ENCODE results near the gene ABCC9. TPM values are rescaled to one million over a fixed set of nuclear protein-coding genes. Genes with fewer than 3 reads are reported as not detected.

The ABCC9 gene
- polyA plus RNA-seq, 1 of the 3 experiments (the other 2 are of a cell fraction) = 0.02 TPM

DNA sequence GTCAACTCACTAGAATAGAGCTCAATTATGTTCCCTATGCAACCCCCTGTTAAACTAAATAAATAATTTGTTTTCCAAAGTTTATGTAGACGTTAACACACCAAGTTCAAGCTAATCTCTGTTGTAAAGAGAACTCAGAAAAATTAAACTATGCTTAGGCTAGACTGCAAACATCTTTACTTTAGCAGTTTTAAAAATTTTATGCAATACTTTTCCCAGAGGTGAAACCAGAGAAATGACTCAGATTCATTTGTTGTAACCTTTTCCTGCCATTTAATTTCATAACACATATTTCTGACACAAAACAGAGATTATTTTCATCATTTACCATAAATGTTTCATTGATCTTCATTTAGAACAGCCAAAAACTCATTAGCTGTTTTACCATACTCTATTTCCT, 27.4 kb downstream of the ABCC9 start:
- TF ChIP-seq, protein P1, sequence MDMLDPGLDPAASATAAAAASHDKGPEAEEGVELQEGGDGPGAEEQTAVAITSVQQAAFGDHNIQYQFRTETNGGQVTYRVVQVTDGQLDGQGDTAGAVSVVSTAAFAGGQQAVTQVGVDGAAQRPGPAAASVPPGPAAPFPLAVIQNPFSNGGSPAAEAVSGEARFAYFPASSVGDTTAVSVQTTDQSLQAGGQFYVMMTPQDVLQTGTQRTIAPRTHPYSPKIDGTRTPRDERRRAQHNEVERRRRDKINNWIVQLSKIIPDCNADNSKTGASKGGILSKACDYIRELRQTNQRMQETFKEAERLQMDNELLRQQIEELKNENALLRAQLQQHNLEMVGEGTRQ (IDR thresholded peaks at IDR 0.05; ENCODE audit: borderline replicate concordance, low read depth, low read length) = no peak
- TF ChIP-seq POLR2AphosphoS5 (IDR thresholded peaks at IDR 0.05; ENCODE audit: low read depth, low read length) (no peak), RCOR1 (IDR thresholded peaks at IDR 0.05; ENCODE audit: low read length) (no peak), MEF2A (IDR thresholded peaks at IDR 0.05; ENCODE audit: borderline replicate concordance, low read depth) (no peak), EZH2phosphoT487 (IDR thresholded peaks at IDR 0.05; ENCODE audit: borderline replicate concordance, low read depth) (no peak), EP300 (IDR thresholded peaks at IDR 0.05; ENCODE audit: borderline replicate concordance in 1 of 2, low read depth in 1 of 2, low read length in 1 of 2) (no peak), RAD21 (IDR thresholded peaks at IDR 0.05; ENCODE audit: low read length) (no peak), TEAD4 (IDR thresholded peaks at IDR 0.05; ENCODE audit: borderline replicate concordance, insufficient read depth) (no peak), GABPA (IDR thresholded peaks at IDR 0.05; ENCODE audit: low read depth) (no peak), SIN3A (IDR thresholded peaks at IDR 0.05; ENCODE audit: borderline replicate concordance, low read depth, low read length) (no peak), TCF12 (IDR thresholded peaks at IDR 0.05) (no peak), NRF1 (IDR thresholded peaks at IDR 0.05; ENCODE audit: low read depth, low read length) (no peak), ELF1 (IDR thresholded peaks at IDR 0.05) (no peak), RFX5 (IDR thresholded peaks at IDR 0.05; ENCODE audit: low read length) (no peak)
- TF ChIP-seq, protein P2, sequence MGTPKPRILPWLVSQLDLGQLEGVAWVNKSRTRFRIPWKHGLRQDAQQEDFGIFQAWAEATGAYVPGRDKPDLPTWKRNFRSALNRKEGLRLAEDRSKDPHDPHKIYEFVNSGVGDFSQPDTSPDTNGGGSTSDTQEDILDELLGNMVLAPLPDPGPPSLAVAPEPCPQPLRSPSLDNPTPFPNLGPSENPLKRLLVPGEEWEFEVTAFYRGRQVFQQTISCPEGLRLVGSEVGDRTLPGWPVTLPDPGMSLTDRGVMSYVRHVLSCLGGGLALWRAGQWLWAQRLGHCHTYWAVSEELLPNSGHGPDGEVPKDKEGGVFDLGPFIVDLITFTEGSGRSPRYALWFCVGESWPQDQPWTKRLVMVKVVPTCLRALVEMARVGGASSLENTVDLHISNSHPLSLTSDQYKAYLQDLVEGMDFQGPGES (IDR thresholded peaks at IDR 0.05; ENCODE audit: low read depth, low read length) = no peak
- TF ChIP-seq, protein P3, sequence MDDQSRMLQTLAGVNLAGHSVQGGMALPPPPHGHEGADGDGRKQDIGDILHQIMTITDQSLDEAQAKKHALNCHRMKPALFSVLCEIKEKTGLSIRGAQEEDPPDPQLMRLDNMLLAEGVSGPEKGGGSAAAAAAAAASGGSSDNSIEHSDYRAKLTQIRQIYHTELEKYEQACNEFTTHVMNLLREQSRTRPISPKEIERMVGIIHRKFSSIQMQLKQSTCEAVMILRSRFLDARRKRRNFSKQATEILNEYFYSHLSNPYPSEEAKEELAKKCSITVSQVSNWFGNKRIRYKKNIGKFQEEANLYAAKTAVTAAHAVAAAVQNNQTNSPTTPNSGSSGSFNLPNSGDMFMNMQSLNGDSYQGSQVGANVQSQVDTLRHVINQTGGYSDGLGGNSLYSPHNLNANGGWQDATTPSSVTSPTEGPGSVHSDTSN (IDR thresholded peaks at IDR 0.05) = no peak
- TF ChIP-seq, protein P4, sequence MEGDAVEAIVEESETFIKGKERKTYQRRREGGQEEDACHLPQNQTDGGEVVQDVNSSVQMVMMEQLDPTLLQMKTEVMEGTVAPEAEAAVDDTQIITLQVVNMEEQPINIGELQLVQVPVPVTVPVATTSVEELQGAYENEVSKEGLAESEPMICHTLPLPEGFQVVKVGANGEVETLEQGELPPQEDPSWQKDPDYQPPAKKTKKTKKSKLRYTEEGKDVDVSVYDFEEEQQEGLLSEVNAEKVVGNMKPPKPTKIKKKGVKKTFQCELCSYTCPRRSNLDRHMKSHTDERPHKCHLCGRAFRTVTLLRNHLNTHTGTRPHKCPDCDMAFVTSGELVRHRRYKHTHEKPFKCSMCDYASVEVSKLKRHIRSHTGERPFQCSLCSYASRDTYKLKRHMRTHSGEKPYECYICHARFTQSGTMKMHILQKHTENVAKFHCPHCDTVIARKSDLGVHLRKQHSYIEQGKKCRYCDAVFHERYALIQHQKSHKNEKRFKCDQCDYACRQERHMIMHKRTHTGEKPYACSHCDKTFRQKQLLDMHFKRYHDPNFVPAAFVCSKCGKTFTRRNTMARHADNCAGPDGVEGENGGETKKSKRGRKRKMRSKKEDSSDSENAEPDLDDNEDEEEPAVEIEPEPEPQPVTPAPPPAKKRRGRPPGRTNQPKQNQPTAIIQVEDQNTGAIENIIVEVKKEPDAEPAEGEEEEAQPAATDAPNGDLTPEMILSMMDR (IDR thresholded peaks at IDR 0.05) = no peak
- TF ChIP-seq, protein P5, sequence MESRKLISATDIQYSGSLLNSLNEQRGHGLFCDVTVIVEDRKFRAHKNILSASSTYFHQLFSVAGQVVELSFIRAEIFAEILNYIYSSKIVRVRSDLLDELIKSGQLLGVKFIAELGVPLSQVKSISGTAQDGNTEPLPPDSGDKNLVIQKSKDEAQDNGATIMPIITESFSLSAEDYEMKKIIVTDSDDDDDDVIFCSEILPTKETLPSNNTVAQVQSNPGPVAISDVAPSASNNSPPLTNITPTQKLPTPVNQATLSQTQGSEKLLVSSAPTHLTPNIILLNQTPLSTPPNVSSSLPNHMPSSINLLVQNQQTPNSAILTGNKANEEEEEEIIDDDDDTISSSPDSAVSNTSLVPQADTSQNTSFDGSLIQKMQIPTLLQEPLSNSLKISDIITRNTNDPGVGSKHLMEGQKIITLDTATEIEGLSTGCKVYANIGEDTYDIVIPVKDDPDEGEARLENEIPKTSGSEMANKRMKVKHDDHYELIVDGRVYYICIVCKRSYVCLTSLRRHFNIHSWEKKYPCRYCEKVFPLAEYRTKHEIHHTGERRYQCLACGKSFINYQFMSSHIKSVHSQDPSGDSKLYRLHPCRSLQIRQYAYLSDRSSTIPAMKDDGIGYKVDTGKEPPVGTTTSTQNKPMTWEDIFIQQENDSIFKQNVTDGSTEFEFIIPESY (IDR thresholded peaks at IDR 0.05; ENCODE audit: borderline replicate concordance, low read depth) = no peak
- TF ChIP-seq, protein P6, sequence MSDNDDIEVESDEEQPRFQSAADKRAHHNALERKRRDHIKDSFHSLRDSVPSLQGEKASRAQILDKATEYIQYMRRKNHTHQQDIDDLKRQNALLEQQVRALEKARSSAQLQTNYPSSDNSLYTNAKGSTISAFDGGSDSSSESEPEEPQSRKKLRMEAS (IDR thresholded peaks at IDR 0.05; ENCODE audit: low read depth) = no peak
- H3K4me1 ChIP-seq (ENCODE audit: control insufficient read depth in 1 of 2, insufficient read depth in 2 of 2, low read depth in 1 of 2, low read length in 1 of 2) = no peaks in the 10 kb centered on the region
- no peaks in the 10 kb centered on the region for H3K9me2 ChIP-seq
- H3K9ac ChIP-seq = no peak overlapping the region
- no peaks in the 10 kb centered on the region for H3K36me3 ChIP-seq (replicated peaks in 1 of 2; ENCODE audit: control insufficient read depth in 1 of 2, insufficient read depth in 2 of 2, low read length in 1 of 2)
- H4K20me1 ChIP-seq (ENCODE audit: insufficient read depth) = no peaks in the 10 kb centered on the region
- DNase-seq = no peak
- ChIA-PET CTCF (no interaction called here), POLR2A (no interaction called here)
- no peak overlapping the region for H3K4me2 ChIP-seq
- H3K9me3 ChIP-seq = no peaks in the 10 kb centered on the region
- H2AFZ ChIP-seq (ENCODE audit: low read depth) = no peak overlapping the region
- H3K27ac ChIP-seq (ENCODE audit: low read depth in 2 of 2, low read length in 1 of 2) = no peak overlapping the region
- H3K4me3 ChIP-seq (ENCODE audit: low read depth in 2 of 2, low read length in 1 of 2) = no peak overlapping the region
- H3K27me3 ChIP-seq (ENCODE audit: insufficient read depth) = no peaks in the 10 kb centered on the region
- WGBS (ENCODE audit: low lambda C conversion rate) = 2% methylated on average over 1 of the region's 1 CpG
- H3K79me2 ChIP-seq (ENCODE audit: insufficient read depth) = no peaks in the 10 kb centered on the region
- no peaks in the 10 kb centered on the region for H3F3A ChIP-seq (replicated peaks; ENCODE audit: insufficient read depth)
